Right atrium auricular region (tissue), 2 donors: ENCODE data around the gene TFDP1. TPM values are rescaled to one million over a fixed set of nuclear protein-coding genes. Genes with fewer than 3 reads are reported as not detected.

ENCODE experiments used
- DNase-seq: peaks from one replicate; pipeline ENCODE4 v3.0.0-alpha.2; 2019; ENCODE audit warnings: low spot score
- H3K27ac ChIP-seq, 2 donors: fragments of 200-600 bp; sonication (generic); 1 replicate in 1 of 2; 2 replicates in 1 of 2; pipeline ENCODE4 v1.5.1; 2016 to 2019
- H3K27me3 ChIP-seq, 2 donors: fragments of 200-600 bp; sonication (generic); one replicate each; pipeline versions ENCODE4 v1.5.1 to v1.6.0; 2017 to 2019
- H3K36me3 ChIP-seq: fragments of 200-600 bp; sonication (generic); one replicate; pipeline ENCODE4 v1.5.1; 2016
- H3K4me1 ChIP-seq, 2 donors: fragments of 200-600 bp; sonication (generic); one replicate each; pipeline versions ENCODE4 v1.5.1 to v1.6.0; 2017 to 2019
- H3K4me3 ChIP-seq, 2 donors: fragments of 200-600 bp; sonication (generic); 1 replicate in 1 of 2; 2 replicates in 1 of 2; pipeline ENCODE4 v1.5.1; 2017 to 2019; ENCODE audit warnings: mild to moderate bottlenecking in 1 of 2, moderate library complexity in 1 of 2
- H3K9me3 ChIP-seq, 2 donors: fragments of 200-600 bp; sonication (generic); one replicate each; pipeline ENCODE4 v1.5.1; 2019
- total RNA-seq, 2 donors: library from RNA; depleted of rRNA; stranded (reverse); fragments of >200 nt; gene quantifications; one replicate each; pipeline ENCODE4 v1.1.0, GENCODE V29; 2016
- TF ChIP-seq, protein P1 (sequence below), 2 donors: fragments of 200-600 bp; sonication (generic); IDR thresholded peaks; one replicate each; pipeline ENCODE4 v1.5.1; 2019; ENCODE audit warnings: antibody characterized with exemption in 2 of 2

The TFDP1 gene
- total RNA-seq, 2 donors from 2014 or later, result 34.4 to 40.4 TPM

DNA sequence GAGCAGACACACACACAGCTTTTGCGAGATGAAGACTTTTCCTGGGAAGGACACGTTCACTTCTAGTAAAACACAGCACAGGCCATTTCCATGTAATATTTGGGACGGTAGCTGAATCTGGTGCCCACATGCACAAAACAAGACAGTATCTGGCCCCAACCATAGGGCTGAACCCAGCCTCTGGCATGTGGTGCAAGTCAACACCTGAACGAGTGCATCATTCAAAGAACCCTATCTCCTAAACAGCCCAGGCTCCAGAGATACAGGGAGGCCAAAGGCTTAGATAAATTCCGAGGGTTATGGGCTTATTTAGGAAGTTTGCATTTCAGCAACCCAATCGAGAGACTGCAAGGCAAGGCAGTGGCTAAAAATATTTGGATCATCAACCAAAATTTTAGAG is 2.7 kb upstream of the TFDP1 start:
- H3K36me3 ChIP-seq, result peaks cover 5% of the 10 kb centered on the region
- H3K27me3 ChIP-seq, result no peaks in the 10 kb centered on the region
- peaks cover 0 to 10% of the 10 kb centered on the region in 2 donors for H3K4me1 ChIP-seq
- no peak for DNase-seq
- H3K27ac ChIP-seq, result no peak overlapping the region
- H3K9me3 ChIP-seq, result peaks cover 5 to 11% of the 10 kb centered on the region in 2 donors
- H3K4me3 ChIP-seq, result no peak overlapping the region
- TF ChIP-seq, protein P1, sequence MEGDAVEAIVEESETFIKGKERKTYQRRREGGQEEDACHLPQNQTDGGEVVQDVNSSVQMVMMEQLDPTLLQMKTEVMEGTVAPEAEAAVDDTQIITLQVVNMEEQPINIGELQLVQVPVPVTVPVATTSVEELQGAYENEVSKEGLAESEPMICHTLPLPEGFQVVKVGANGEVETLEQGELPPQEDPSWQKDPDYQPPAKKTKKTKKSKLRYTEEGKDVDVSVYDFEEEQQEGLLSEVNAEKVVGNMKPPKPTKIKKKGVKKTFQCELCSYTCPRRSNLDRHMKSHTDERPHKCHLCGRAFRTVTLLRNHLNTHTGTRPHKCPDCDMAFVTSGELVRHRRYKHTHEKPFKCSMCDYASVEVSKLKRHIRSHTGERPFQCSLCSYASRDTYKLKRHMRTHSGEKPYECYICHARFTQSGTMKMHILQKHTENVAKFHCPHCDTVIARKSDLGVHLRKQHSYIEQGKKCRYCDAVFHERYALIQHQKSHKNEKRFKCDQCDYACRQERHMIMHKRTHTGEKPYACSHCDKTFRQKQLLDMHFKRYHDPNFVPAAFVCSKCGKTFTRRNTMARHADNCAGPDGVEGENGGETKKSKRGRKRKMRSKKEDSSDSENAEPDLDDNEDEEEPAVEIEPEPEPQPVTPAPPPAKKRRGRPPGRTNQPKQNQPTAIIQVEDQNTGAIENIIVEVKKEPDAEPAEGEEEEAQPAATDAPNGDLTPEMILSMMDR (IDR thresholded peaks at IDR 0.05), result no peak

DNA sequence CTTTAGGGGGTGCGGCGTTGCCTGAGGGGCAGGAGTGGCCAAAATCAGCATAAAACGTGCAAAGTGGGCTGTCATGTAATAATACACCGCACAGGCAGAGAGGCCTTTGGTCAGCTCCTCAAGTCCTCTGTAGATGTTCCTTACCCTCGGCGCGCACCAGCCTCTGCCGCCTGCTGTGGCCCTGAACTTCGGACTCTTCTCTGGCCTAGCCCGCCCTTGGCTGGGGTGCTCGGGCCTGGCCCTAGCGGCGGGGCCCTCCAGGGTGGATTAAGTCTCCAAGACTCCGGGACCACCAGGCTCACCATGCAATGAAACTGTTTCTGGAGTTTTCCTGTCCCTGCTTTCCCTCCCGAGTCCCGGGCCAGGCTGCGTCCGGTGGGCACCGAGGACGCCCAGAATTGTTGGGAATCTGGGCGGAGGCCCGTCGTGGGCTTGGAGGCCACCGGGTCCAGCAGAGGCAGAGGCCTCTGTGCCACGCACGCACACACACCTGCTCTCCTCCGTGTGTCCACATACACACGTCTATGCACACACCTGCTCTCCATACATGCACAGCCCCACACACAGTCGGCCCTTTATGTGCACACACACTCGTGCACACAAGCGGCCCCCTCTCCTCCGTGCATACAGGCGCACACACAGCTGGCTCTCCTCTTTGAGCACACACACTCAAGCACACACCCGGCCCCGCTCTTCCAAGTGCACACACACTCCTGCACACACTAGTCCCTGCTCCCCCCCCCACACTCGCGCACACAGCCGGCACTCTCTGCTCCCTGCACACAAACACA is 1.5 kb upstream of the TFDP1 start:
- H3K9me3 ChIP-seq, result no peaks in the 10 kb centered on the region
- TF ChIP-seq, protein P1 (IDR thresholded peaks at IDR 0.05), result no peak
- peaks cover 8% of the 10 kb centered on the region for H3K36me3 ChIP-seq
- H3K27ac ChIP-seq, result no peak overlapping the region
- peak; percentile 50 for DNase-seq
- no peak overlapping the region for H3K4me3 ChIP-seq
- H3K4me1 ChIP-seq, result peaks cover 0 to 10% of the 10 kb centered on the region in 2 donors
- H3K27me3 ChIP-seq, result no peaks in the 10 kb centered on the region

DNA sequence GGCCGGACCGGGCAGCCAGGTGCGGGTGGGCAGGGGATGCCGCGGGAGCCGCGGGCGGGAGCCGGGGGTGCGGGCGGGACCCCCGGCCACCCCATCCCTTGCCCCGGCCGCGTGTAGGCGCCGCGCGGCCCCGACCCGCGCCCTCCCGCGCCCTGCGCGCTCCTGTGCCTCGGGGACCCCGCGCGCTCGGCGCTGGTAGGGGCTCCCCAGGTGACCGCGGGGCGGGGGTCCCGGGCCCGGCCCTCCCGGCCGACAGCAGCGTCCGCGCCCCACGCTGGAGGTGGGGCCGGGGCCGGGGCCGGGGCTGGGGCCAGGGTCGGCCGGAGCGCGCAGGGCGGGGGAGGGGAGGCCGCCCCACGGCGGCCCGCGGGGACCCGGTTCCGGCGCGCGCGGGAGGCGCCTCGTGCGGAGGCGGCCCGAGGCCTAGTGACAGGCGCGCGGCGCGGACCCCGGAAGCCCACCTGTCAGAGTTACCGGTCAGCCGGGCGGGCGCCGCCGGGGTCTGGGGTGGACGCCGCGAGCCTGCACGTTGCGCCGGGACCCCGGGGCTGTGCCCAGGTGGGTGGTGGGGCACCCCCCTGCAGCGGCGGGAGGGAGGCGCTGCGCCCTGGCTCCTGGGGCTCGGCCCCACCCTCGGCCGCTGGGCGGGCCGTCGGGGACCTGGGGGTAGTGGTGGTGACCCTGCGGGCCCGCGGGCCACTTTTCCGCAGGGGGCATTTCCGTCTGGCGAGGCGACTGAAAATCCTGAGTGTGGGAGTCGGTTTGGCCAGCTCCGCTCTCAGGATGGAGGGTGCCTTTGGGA is 518 bp downstream of the TFDP1 start:
- DNase-seq, result peak; percentile 56
- no peak overlapping the region for H3K27ac ChIP-seq

DNA sequence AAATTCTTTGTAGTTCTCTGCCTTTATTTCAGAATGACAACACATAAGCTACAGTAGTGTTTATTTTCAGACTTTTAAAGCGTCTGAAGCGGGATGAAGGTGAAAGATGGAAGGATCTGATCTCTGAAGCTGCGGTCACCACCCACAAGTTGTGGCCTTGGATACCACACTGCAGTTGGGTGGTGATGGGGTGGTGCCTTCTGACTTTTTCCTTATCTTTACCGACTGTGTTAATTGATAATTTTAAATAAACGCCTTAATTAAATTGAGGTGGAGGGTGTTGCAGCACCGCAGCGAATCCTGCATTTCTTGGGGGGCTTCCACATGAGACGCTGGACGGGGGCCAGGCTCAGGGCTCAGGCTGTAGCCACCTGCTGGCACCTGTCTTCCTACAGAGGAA is 1.3 kb downstream of the TFDP1 start:
- Histone ChIP-seq H3K27ac (no peak overlapping the region), H3K36me3 (peaks cover 8% of the 10 kb centered on the region), H3K27me3 (no peaks in the 10 kb centered on the region), H3K4me1 (peaks cover 0 to 24% of the 10 kb centered on the region in 2 donors), H3K9me3 (no peaks in the 10 kb centered on the region), H3K4me3 (peak overlapping the region in 1 of 2 donors; percentile 63)
- TF ChIP-seq, protein P1 (IDR thresholded peaks at IDR 0.05), result no peak
- peak; percentile 18 for DNase-seq

More for the DNA sequence above, 518 bp downstream of the TFDP1 start:
- H3K4me3 ChIP-seq, result peak overlapping the region; percentile 51 to 63
- H3K27me3 ChIP-seq, result no peaks in the 10 kb centered on the region
- H3K36me3 ChIP-seq, result peaks cover 8% of the 10 kb centered on the region
- TF ChIP-seq, protein P1 (IDR thresholded peaks at IDR 0.05), result no peak
- H3K9me3 ChIP-seq, result no peaks in the 10 kb centered on the region
- peaks cover 0 to 19% of the 10 kb centered on the region in 2 donors for H3K4me1 ChIP-seq

DNA sequence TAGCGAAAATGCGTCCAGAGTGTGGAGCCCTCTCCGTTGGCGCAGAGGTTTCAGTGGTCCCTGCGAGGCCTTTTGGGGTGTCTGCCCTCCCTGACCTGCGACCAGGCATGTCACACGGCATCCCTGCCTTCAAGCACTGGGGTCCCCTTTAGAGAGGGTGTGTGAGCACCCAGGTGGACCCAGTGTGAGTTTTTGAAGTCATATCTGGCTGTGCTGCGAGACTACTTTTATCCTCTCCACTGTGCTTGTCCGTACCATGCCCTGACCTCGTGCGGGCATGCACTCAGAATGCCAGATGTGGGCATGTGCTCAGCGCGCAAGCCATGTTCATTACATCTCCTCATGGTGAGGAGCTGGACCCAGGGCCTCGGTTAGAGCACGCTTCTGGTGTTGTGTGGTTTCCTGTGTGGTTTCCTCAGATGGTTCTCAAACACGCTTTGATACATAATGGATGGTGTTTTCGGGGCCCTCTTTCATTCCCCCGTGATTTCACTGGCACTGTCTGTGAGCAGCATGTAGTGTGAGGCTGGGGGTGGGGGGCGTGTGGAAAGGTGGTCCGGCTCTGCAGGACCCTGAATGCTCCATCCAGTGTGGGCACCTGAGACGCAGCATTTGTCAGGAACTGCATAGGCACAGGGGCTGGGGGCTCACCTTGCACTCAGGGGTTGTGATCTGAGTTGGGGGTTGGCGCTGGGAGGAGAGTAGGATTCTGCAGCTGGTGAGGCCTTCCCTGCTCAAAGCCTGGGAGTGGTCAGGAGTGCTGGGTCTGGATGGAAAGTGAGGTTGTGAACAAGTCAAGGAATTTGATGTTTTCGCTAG is 2.3 kb downstream of the TFDP1 start:
- peaks cover 8% of the 10 kb centered on the region for H3K36me3 ChIP-seq
- DNase-seq, result peak; percentile 53
- H3K27me3 ChIP-seq, result no peaks in the 10 kb centered on the region
- TF ChIP-seq, protein P1 (IDR thresholded peaks at IDR 0.05), result no peak
- H3K27ac ChIP-seq, result no peak overlapping the region
- no peaks in the 10 kb centered on the region for H3K9me3 ChIP-seq
- no peak overlapping the region for H3K4me3 ChIP-seq
- peaks cover 0 to 24% of the 10 kb centered on the region in 2 donors for H3K4me1 ChIP-seq
